Measurements from ENCODE around the gene PODXL. TPM values are rescaled to one million over a fixed set of nuclear protein-coding genes. Genes with fewer than 3 reads are reported as not detected.

PODXL gene
- total and polyA plus RNA-seq, 4 donors = 1.2 to 3.6 (median 1.6) TPM

DNA sequence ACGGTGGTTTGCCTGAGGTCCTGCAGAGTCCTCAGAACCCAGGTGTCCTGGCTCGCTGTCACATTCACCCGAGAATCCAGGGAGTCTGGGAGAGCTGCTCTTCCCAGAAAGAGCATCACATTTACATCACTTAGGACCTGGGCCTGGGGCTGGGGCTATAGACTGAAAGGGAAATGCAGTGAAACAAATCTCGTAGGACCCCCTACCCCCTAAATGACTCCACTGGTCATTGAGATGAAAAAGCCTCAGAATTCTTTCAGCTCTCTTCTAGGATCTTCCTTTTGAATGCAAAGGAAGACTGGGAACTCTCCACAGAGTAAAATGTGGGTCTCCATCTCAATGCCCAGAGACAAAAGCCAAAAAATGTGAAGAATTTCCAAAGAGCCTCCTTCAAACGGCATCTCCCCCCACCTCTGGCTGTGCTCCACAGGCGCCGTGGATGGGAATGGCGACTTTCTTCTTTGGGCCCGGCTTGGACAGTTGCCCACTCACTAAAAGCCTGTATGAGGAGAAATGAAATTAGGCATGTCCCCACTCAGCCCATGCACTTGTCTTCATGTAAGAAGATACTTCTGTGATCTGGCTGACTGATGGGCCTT, 49.0 kb upstream of the PODXL start (continued):
- no peak for TF ChIP-seq ATF3 (IDR thresholded peaks at IDR 0.05)
- no peak for TF ChIP-seq HNF4A (conservative IDR thresholded peaks at IDR 0.05)
- TF ChIP-seq EGR1 (IDR thresholded peaks at IDR 0.05; ENCODE audit: low read depth in 2 of 2) = no peak
- TF ChIP-seq RXRA (IDR thresholded peaks at IDR 0.05) = no peak
- no peak for TF ChIP-seq CTCF (IDR thresholded peaks at IDR 0.05; ENCODE audit: low read depth, low read length, missing input control)
- no peak for TF ChIP-seq SP1 (IDR thresholded peaks at IDR 0.05)

DNA sequence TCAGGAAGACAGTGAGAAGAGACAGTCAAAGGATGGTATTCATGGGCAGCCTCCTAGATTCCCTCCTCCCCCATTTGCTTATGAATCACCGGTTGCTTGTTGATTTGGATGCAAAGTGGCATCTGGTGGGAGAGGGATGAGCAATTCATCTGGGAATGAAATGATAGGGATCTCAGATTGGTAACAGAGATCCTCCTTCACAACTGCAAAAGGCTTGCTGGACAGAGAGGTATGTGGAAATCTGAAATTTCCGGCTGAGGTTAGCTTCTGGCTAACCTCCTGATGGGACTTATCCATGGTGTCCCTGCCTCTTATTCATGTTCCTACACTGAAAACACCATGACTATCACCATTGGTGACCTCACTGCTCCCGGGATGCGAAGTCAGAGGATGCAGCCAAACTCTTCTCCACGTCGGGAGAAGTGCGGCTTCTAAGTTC, 48.4 kb upstream of the PODXL start:
- TF ChIP-seq GABPA (IDR thresholded peaks at IDR 0.05 in 1 of 2, conservative IDR thresholded peaks at IDR 0.05 in 1 of 2) (no peak), REST (IDR thresholded peaks at IDR 0.05) (no peak), FOXA1 (IDR thresholded peaks at IDR 0.05) (no peak), MAX (IDR thresholded peaks at IDR 0.05) (no peak), YY1 (IDR thresholded peaks at IDR 0.05) (no peak), ZBTB33 (IDR thresholded peaks at IDR 0.05) (no peak), RXRA (IDR thresholded peaks at IDR 0.05) (no peak), SP1 (IDR thresholded peaks at IDR 0.05) (no peak), EGR1 (IDR thresholded peaks at IDR 0.05; ENCODE audit: low read depth in 2 of 2) (no peak), FOXA2 (IDR thresholded peaks at IDR 0.05) (no peak), HNF4G (IDR thresholded peaks at IDR 0.05) (no peak), RAD21 (IDR thresholded peaks at IDR 0.05) (no peak), NR2F2 (IDR thresholded peaks at IDR 0.05) (no peak), ATF3 (IDR thresholded peaks at IDR 0.05) (no peak)
- no peak for DNase-seq (ENCODE audit: low spot score)
- Histone ChIP-seq H3K4me1 (ENCODE audit: control insufficient read depth in 4 of 4, insufficient read depth in 4 of 4, low read length in 3 of 4) (no peaks in the 10 kb centered on the region), H3K27ac (ENCODE audit: low read depth in 1 of 2, low read length in 2 of 2) (no peak overlapping the region), H3K27me3 (ENCODE audit: control insufficient read depth in 4 of 4, insufficient read depth in 4 of 4, low read length in 3 of 4) (no peaks in the 10 kb centered on the region), H3K36me3 (ENCODE audit: control insufficient read depth in 4 of 4, insufficient read depth in 3 of 4, low read depth in 1 of 4, low read length in 3 of 4) (no peaks in the 10 kb centered on the region), H3K9me3 (ENCODE audit: control insufficient read depth in 4 of 4, low read length in 3 of 4) (no peaks in the 10 kb centered on the region), H3K4me3 (ENCODE audit: low read depth in 1 of 3, low read length in 3 of 3) (no peak overlapping the region), H3K9ac (ENCODE audit: low read depth in 1 of 2, low read length in 2 of 2) (no peak overlapping the region)
- WGBS = 59% methylated on average over 7 of the region's 7 CpGs
